Upper lobe of left lung (tissue), 6 donors: ENCODE measurements around the gene RFTN1. TPM values are rescaled to one million over a fixed set of nuclear protein-coding genes. Genes with fewer than 3 reads are reported as not detected.
A peak's percentile ranks its signal among the peaks of the same experiment; 100 is the strongest.

Source experiments
- ATAC-seq, 2 donors: fragments of 200-7000 bp; cut with Tn5 transposase; one replicate each; pipeline ENCODE4 v1.9.1; 2022; ENCODE audit warnings: mild to moderate bottlenecking in 2 of 2, moderate library complexity in 2 of 2; ENCODE audit not compliant: low FRiP score in 2 of 2
- DNase-seq, 2 donors: peaks; one replicate each; pipeline ENCODE4 v3.0.0-alpha.2; 2019 to 2020
- H3K27ac ChIP-seq, 4 donors: fragments of 200-600 bp; sonication (generic); one replicate each; pipeline ENCODE4 v1.5.1; 2016 to 2019
- H3K27me3 ChIP-seq, 4 donors: fragments of 200-600 bp; sonication (generic); one replicate each; pipeline ENCODE4 v1.5.1; 2017 to 2019
- H3K36me3 ChIP-seq, 4 donors: fragments of 200-600 bp; sonication (generic); one replicate each; pipeline ENCODE4 v1.5.1; 2016 to 2019
- H3K4me1 ChIP-seq, 4 donors: fragments of 200-600 bp; sonication (generic); one replicate each; pipeline ENCODE4 v1.5.1; 2018 to 2019
- H3K4me3 ChIP-seq, 4 donors: fragments of 200-600 bp; sonication (generic); one replicate each; pipeline ENCODE4 v1.5.1; 2017 to 2019; ENCODE audit warnings: mild to moderate bottlenecking in 2 of 4, moderate library complexity in 1 of 4
- H3K9me3 ChIP-seq, 4 donors: fragments of 200-600 bp; sonication (generic); one replicate each; pipeline ENCODE4 v1.5.1; 2018 to 2019
- CTCF ChIP-seq, 6 experiments: fragments of 450-650 bp in 4 of 6; fragments of 200-600 bp in 2 of 6; sonication (generic) in 2 of 6; IDR thresholded peaks; one replicate each; pipeline ENCODE4 v1.5.1; 2016 to 2019; ENCODE audit warnings: antibody characterized with exemption in 6 of 6
- EP300 ChIP-seq, 4 donors: sonication (generic); formaldehyde crosslinking; IDR thresholded peaks; one replicate each; pipeline ENCODE4 v1.5.1; 2017; ENCODE audit warnings: antibody characterized with exemption in 4 of 4, control low read depth in 2 of 4
- POLR2A ChIP-seq, 4 donors: fragments of 450-650 bp; IDR thresholded peaks; one replicate each; pipeline ENCODE4 v1.5.1; 2016 to 2017; ENCODE audit warnings: antibody characterized with exemption in 4 of 4, mild to moderate bottlenecking in 2 of 4
- POLR2AphosphoS5 ChIP-seq, 2 donors: sonication (generic); formaldehyde crosslinking; IDR thresholded peaks; one replicate each; pipeline ENCODE4 v1.5.1; 2017; ENCODE audit warnings: antibody characterized with exemption in 2 of 2
- WGBS, 2 donors: methylation state at CpG; one replicate each; pipeline ENCODE4 v1.1.5; 2017 to 2018; 5-methylcytosine and 5-hydroxymethylcytosine counted together
- total RNA-seq, 6 donors: library from RNA; depleted of rRNA in 4 of 6; stranded (reverse); fragments of >200 nt in 4 of 6; gene quantifications; one replicate each; pipeline versions ENCODE4 v1.1.0 to v1.2.1, GENCODE V29; 2016 to 2021
- donor health status: DM: no; HTN: no; CAD: no; lungs with moderate emphysema.
- donor health status: DM: no; HTN: yes; CAD: no; lungs with severe emphysema.

RFTN1 gene
- total RNA-seq, 6 donors from 2014 or later: 62.1 to 121 (median 76.1) TPM

DNA sequence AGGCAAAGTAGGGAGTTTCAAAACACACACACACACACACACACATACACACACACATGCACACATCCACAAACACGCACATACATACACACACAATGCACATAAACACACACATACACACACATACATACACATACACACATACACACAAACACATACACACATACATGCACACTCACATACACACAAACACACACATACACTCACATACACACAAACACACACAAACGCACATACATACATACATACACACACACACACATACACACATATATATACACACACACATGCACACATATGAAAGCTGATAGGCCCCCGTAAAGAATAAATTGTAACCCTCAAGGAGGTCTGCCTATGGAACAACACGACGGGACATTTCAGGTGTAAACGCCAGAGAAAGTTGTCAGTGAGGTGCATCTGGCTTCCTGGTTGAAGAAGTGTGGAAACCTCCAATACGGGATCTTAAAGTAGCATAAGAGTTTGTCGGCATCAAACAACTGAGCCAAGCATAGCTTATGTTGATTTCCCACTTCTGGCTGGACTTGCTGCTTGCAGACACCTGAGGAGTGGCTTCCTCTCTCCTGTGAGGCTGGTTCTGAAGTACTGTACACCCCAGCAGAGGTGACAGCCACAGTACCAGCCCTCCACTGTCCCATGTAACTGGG lies 5.8 kb downstream of the RFTN1 start:
- no peak for TF ChIP-seq EP300 (IDR thresholded peaks at IDR 0.05)
- no peaks in the 10 kb centered on the region for H3K36me3 ChIP-seq
- ATAC-seq (no peak), DNase-seq (no peak)
- WGBS, 2 donors: 62 to 72% methylated on average over 8 of the region's 8 CpGs
- peak overlapping the region in 3 of 4 donors; percentile 13 to 33 (median 14) for H3K27ac ChIP-seq
- H3K9me3 ChIP-seq: no peaks in the 10 kb centered on the region
- peaks cover 39 to 46% (median 45%) of the 10 kb centered on the region in 4 donors for H3K4me1 ChIP-seq
- H3K4me3 ChIP-seq: no peak overlapping the region
- no peaks in the 10 kb centered on the region for H3K27me3 ChIP-seq

GRCh38 chr3:16506884-16507577 lies 6.5 kb downstream of the RFTN1 start:
- Histone ChIP-seq H3K4me1 (peaks cover 35 to 44% (median 41%) of the 10 kb centered on the region in 4 donors), H3K36me3 (no peaks in the 10 kb centered on the region), H3K27me3 (no peaks in the 10 kb centered on the region), H3K9me3 (no peaks in the 10 kb centered on the region), H3K27ac (peak overlapping the region in 1 of 4 donors; percentile 8), H3K4me3 (no peak overlapping the region)
- ATAC-seq (no peak), DNase-seq (no peak)
- TF ChIP-seq POLR2AphosphoS5 (IDR thresholded peaks at IDR 0.05) (no peak), POLR2A (IDR thresholded peaks at IDR 0.05) (no peak), CTCF (IDR thresholded peaks at IDR 0.05) (no peak), EP300 (IDR thresholded peaks at IDR 0.05) (no peak)
- 71 to 86% methylated on average over 2 of the region's 2 CpGs for WGBS, 2 donors

- no peak for ATAC-seq
- no peak for DNase-seq
- peaks cover 29 to 38% (median 36%) of the 10 kb centered on the region in 4 donors for H3K4me1 ChIP-seq
- no peak overlapping the region for H3K27ac ChIP-seq
- WGBS, 2 donors: 79 to 100% methylated on average over 3 of the region's 3 CpGs
- TF ChIP-seq POLR2A (IDR thresholded peaks at IDR 0.05) (no peak), POLR2AphosphoS5 (IDR thresholded peaks at IDR 0.05) (no peak), CTCF (IDR thresholded peaks at IDR 0.05) (no peak), EP300 (IDR thresholded peaks at IDR 0.05) (no peak)
- no peaks in the 10 kb centered on the region for H3K9me3 ChIP-seq
- H3K4me3 ChIP-seq: no peak overlapping the region
- no peaks in the 10 kb centered on the region for H3K36me3 ChIP-seq
- no peaks in the 10 kb centered on the region for H3K27me3 ChIP-seq
These were observed 7.0 kb downstream of the RFTN1 start for GRCh38 chr3:16506451-16506850.

DNA sequence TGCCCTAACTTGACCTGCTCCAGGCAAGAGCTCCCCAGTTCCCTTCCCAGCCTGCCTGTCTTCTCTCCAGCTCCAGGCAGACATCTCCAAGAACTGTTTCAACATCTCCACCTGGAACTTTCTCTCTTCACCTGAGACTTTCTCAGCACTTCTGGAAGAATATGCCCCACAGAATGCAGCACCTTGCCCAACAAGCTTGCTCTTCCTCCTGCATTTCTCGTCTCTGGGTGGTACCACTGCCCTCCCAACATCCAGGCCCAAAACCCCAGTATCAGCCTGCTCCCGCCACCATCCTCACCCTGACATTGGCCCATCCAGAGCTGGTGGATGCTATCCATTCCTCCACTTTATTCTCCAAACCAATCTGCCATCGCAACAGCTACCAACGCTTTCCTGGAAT lies 8.8 kb downstream of the RFTN1 start:
- H3K9me3 ChIP-seq: no peaks in the 10 kb centered on the region
- H3K36me3 ChIP-seq: peaks cover 0 to 6% (median 0%) of the 10 kb centered on the region in 4 donors
- H3K4me1 ChIP-seq: peaks cover 20 to 26% (median 25%) of the 10 kb centered on the region in 4 donors
- no peak for TF ChIP-seq EP300 (IDR thresholded peaks at IDR 0.05)
- TF ChIP-seq CTCF (IDR thresholded peaks at IDR 0.05): no peak
- TF ChIP-seq POLR2AphosphoS5 (IDR thresholded peaks at IDR 0.05): no peak
- no peak for TF ChIP-seq POLR2A (IDR thresholded peaks at IDR 0.05)
- peak overlapping the region in 1 of 4 donors; percentile 3 for H3K27ac ChIP-seq
- no peak for DNase-seq
- H3K4me3 ChIP-seq: no peak overlapping the region
- ATAC-seq: no peak
- 81 to 94% methylated on average over 4 of the region's 4 CpGs for WGBS, 2 donors
- H3K27me3 ChIP-seq: no peaks in the 10 kb centered on the region

- no peak for TF ChIP-seq EP300 (IDR thresholded peaks at IDR 0.05)
- no peak for TF ChIP-seq POLR2AphosphoS5 (IDR thresholded peaks at IDR 0.05)
- TF ChIP-seq CTCF (IDR thresholded peaks at IDR 0.05): no peak
- no peak for TF ChIP-seq POLR2A (IDR thresholded peaks at IDR 0.05)
- peak in 1 of 2 donors; percentile 27 for ATAC-seq
- H3K27ac ChIP-seq: peak overlapping the region in 1 of 4 donors; percentile 3
- H3K9me3 ChIP-seq: no peaks in the 10 kb centered on the region
- H3K36me3 ChIP-seq: peaks cover 0 to 6% (median 0%) of the 10 kb centered on the region in 4 donors
- peaks cover 16 to 21% (median 21%) of the 10 kb centered on the region in 4 donors for H3K4me1 ChIP-seq
- no peak for DNase-seq
- H3K4me3 ChIP-seq: no peak overlapping the region
- H3K27me3 ChIP-seq: no peaks in the 10 kb centered on the region
- 61 to 75% methylated on average over 2 of the region's 2 CpGs for WGBS, 2 donors
These were observed 9.3 kb downstream of the RFTN1 start for GRCh38 chr3:16504242-16504641.
